OCI-LY3 (cell line): Measurements from ENCODE around the gene ACTMAP.

Source experiments
- EZH2phosphoT487 ChIP-seq: fragments of 200-600 bp; shearing (Covaris generic); IDR thresholded peaks from 2 replicates; pipeline ENCODE4 v1.6.1; 2018; ENCODE audit warnings: antibody characterized with exemption, mixed run types, low read depth
- TF ChIP-seq, protein P1 (sequence below): fragments of 200-600, 300-600 bp; sonication (generic); IDR thresholded peaks from 2 replicates; pipeline ENCODE4 v1.5.1; 2014; ENCODE audit warnings: antibody characterized with exemption, low read length, low read depth

DNA sequence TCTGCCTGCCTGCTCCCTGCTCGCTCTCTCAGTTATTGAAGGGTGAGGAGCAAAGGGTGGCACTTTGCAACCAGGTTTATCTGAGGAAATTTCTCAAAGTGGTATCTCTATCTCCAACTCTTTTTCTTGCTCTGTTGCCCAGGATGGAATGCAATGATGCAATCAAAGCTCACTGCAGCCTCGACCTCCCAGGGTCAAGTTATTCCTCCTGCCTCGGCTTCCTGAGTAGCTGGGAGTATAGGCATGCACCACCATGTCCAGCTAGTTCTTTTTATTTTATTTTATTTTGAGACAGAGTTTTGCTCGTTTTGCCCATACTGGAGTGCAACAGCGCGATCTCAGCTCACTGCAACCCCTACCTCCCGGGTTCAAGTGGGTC lies 4.9 kb downstream of the ACTMAP start:
- TF ChIP-seq, protein P1, sequence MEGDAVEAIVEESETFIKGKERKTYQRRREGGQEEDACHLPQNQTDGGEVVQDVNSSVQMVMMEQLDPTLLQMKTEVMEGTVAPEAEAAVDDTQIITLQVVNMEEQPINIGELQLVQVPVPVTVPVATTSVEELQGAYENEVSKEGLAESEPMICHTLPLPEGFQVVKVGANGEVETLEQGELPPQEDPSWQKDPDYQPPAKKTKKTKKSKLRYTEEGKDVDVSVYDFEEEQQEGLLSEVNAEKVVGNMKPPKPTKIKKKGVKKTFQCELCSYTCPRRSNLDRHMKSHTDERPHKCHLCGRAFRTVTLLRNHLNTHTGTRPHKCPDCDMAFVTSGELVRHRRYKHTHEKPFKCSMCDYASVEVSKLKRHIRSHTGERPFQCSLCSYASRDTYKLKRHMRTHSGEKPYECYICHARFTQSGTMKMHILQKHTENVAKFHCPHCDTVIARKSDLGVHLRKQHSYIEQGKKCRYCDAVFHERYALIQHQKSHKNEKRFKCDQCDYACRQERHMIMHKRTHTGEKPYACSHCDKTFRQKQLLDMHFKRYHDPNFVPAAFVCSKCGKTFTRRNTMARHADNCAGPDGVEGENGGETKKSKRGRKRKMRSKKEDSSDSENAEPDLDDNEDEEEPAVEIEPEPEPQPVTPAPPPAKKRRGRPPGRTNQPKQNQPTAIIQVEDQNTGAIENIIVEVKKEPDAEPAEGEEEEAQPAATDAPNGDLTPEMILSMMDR, result no peak
- TF ChIP-seq EZH2phosphoT487, result no peak
